ENCODE results near the gene AP3M1.
"Not testable (repeated sequence)": the region's sequence is repeated elsewhere in the genome, so short reads cannot be mapped to it uniquely, and the experiment has no call there.

AP3M1 gene, protein sequence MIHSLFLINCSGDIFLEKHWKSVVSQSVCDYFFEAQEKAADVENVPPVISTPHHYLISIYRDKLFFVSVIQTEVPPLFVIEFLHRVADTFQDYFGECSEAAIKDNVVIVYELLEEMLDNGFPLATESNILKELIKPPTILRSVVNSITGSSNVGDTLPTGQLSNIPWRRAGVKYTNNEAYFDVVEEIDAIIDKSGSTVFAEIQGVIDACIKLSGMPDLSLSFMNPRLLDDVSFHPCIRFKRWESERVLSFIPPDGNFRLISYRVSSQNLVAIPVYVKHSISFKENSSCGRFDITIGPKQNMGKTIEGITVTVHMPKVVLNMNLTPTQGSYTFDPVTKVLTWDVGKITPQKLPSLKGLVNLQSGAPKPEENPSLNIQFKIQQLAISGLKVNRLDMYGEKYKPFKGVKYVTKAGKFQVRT

DNA sequence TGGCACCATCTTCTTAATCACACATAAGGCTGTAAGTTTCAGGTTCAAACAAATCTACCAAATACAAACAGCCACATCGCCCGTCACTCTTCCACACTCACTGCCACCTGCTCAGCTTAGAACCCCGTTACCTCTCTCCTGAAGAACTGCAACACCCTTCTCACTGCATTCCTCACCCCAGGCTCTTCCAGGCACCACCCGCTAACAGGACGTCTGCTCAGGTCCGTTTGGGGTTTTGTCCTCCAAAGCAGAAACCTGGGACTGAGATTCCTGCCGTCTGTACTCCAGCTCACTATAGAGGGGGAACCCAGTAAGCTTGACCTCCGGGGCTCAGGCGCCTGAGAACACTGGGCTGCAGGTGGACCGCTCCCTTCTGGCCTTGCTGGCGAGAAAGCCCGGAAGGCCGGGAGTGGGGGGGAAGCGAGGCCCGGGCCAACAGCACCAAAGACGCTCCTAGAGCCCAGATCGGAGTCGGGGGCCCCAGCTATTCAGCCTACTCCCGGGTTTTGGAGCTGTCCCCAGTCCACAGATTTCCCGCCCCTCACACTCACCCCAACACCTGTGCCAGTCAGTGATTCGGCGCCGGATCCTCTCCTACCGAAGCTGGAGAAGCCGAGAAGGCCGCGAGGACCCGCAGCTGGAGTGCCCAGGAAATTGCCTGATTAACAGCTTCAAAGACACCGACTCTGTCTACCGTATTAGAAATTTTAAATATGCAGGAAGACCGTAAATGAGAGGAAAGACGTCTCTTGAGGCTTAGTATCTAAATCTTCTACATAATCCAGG, at the start of gene AP3M1:
TSS of gene AP3M1 (minus strand) at position 625 of the 786 bp plus-strand sequence. CDS start 12,449 bp downstream, outside the sequence.
- TF ChIP-seq, protein P1, sequence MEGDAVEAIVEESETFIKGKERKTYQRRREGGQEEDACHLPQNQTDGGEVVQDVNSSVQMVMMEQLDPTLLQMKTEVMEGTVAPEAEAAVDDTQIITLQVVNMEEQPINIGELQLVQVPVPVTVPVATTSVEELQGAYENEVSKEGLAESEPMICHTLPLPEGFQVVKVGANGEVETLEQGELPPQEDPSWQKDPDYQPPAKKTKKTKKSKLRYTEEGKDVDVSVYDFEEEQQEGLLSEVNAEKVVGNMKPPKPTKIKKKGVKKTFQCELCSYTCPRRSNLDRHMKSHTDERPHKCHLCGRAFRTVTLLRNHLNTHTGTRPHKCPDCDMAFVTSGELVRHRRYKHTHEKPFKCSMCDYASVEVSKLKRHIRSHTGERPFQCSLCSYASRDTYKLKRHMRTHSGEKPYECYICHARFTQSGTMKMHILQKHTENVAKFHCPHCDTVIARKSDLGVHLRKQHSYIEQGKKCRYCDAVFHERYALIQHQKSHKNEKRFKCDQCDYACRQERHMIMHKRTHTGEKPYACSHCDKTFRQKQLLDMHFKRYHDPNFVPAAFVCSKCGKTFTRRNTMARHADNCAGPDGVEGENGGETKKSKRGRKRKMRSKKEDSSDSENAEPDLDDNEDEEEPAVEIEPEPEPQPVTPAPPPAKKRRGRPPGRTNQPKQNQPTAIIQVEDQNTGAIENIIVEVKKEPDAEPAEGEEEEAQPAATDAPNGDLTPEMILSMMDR (IDR thresholded peaks at IDR 0.05; ENCODE audit: borderline replicate concordance, control extremely low read depth, extremely low read depth, insufficient read depth, missing control alignments): no peak
- in situ Hi-C loops (cut with MboI; ENCODE audit: low sequenced_read_pairs, unreplicated experiment): no loop called here
- DNase-seq (ENCODE audit: low spot score): peak; percentile 88

DNA sequence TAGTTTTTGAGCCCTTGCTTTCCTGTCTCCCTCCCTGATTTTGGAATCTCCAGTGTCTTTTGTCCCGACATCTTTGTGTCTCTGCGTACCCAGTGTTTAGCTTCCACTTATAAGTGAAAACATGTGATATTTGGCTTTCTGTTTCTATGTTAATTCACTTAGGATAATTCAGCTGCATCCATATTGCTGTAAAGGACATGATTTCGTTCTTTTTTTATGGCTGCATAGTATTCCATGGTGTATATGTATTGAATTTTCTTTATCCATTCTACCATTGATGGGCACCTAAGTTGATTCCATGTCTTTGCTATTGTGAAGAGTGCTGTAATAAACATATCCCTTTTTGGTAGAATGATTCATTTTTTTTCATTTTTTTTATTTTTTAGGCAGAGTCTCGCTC, 48.7 kb upstream of the AP3M1 start:
- in situ Hi-C loops (cut with MboI; ENCODE audit: low sequenced_read_pairs, unreplicated experiment): no loop called here
- TF ChIP-seq, protein P1 (IDR thresholded peaks at IDR 0.05; ENCODE audit: borderline replicate concordance, control extremely low read depth, extremely low read depth, insufficient read depth, missing control alignments): no peak
- DNase-seq (ENCODE audit: low spot score): no peak

DNA sequence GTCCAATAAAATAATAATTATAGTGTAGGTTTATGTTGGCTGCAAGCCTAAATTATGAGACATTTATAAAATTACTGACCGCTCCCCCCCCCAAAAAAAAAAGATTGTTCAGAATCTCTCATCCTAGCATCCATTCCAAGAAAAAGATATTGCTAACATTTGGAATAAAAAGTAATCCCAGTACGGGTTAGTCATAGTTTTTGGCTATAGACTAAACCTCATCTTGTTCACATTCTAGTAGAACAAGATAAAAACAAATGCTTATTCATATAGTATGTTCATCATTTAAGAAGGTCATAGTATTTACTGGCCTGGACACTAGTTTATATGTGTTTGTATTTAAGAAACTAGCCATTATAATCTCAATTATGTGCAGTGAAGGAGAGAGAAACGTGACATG, 44.4 kb upstream of the AP3M1 start:
- DNase-seq (ENCODE audit: low spot score): no peak
- TF ChIP-seq, protein P1 (IDR thresholded peaks at IDR 0.05; ENCODE audit: borderline replicate concordance, control extremely low read depth, extremely low read depth, insufficient read depth, missing control alignments): no peak
- in situ Hi-C loops (cut with MboI; ENCODE audit: low sequenced_read_pairs, unreplicated experiment): no loop called here

DNA sequence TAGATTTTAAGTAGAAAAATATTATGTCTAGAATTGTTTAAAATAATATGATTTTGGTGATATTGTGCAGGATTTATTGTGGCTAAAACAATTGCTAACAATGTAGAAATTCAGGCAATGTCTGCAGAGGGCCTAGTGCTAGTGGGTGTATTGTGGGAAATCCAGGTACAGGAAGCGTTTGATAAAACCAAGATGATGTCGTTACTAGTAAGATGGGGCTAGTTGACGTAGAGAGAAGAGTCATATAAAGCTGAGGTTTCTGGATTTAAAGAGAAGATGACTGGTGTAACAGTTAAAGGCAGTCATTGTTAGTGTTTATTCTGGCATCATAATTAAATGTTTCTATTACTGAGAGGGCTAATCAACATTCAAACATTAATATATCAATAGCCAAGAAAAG, 43.9 kb upstream of the AP3M1 start:
- in situ Hi-C loops (cut with MboI; ENCODE audit: low sequenced_read_pairs, unreplicated experiment): no loop called here
- no peak for DNase-seq (ENCODE audit: low spot score)

DNA sequence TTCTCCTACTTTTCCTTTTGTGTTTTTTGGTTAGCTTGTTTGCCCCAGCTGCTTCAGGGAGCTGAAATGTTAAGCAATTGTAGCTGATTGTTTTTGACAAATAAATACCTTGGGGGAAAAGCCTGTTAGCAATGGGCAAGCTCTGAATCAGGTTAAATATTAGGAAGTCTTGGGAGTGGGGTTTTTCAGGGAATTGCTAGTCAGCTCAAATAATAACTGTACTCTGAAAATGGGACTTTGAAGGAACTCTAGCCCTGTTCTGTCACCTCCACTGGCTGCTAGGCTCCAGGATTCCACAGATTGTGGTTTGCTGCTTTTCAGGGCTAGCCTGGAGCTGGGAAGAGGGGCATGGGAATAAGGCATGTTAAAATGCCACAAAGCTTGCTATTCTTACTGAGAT, 39.9 kb upstream of the AP3M1 start:
- no peak for DNase-seq (ENCODE audit: low spot score)
- in situ Hi-C loops (cut with MboI; ENCODE audit: low sequenced_read_pairs, unreplicated experiment): no loop called here
- TF ChIP-seq, protein P1 (IDR thresholded peaks at IDR 0.05; ENCODE audit: borderline replicate concordance, control extremely low read depth, extremely low read depth, insufficient read depth, missing control alignments): no peak

More for the DNA sequence above, 43.9 kb upstream of the AP3M1 start:
- TF ChIP-seq, protein P1 (IDR thresholded peaks at IDR 0.05; ENCODE audit: borderline replicate concordance, control extremely low read depth, extremely low read depth, insufficient read depth, missing control alignments): no peak

DNA sequence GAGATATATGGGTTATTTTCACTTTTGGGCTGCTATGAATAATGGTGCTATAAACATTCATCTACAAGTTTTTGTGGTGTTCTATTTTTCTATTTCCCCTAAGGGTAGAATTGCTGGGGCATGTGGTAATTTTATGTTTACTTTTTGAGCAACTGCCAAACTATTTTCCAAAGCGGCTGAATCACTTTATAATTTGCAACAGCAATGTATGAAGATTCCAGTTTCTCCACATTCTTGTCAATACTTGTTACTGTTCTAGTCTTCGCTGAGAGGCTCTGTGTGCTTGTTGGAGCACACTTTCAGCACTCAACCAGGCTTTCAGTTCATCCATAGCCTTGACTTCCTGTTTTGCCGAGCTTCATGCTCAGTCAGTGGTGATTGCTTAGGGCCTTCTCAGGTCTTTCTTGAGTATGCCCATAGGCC, 39.4 kb upstream of the AP3M1 start:
- in situ Hi-C loops (cut with MboI; ENCODE audit: low sequenced_read_pairs, unreplicated experiment): no loop called here
- TF ChIP-seq, protein P1 (IDR thresholded peaks at IDR 0.05; ENCODE audit: borderline replicate concordance, control extremely low read depth, extremely low read depth, insufficient read depth, missing control alignments): no peak
- peak; percentile 47 for DNase-seq (ENCODE audit: low spot score)

DNA sequence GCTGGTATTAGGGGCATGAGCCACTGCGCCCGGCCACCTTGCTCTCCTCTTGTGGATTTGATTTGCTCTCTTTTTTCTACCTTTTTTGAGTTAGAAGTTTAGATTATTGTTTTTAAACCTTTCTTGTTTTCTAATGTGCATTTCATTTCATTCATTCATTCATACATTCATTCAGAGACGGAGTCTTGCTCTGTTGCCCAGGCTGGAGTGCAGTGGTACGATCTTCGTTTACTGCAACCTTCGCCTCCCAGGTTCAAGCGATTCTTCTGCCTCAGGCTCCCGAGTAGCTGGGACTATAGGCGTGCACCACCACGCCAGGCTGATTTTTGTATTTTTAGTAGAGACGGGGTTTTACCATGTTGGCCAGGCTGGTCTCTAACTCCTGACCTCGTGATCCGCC, 38.0 kb upstream of the AP3M1 start:
- in situ Hi-C loops (cut with MboI; ENCODE audit: low sequenced_read_pairs, unreplicated experiment): not testable (repeated sequence)

More for the DNA sequence above, 38.0 kb upstream of the AP3M1 start:
- not testable (repeated sequence) for DNase-seq (ENCODE audit: low spot score)

All from GM13976 (cell line).